Activated T-cell treated with anti-CD3 and anti-CD28 coated beads, Interleukin-2, amount 50 U/mL, for 24 hours (primary cell): Measurements from ENCODE around the gene BIN1.

Source experiments
- DNase-seq: peaks from one replicate; pipeline ENCODE4 v3.0.0-alpha.2; 2020
- H3K27ac Mint-ChIP-seq: 2 replicates; pipeline ENCODE4 v1.8.0; 2020; ENCODE audit warnings: mild to moderate bottlenecking, mixed read lengths
- H3K27me3 Mint-ChIP-seq: 2 replicates; pipeline ENCODE4 v1.8.0; 2020; ENCODE audit warnings: mixed read lengths
- H3K36me3 Mint-ChIP-seq: 2 replicates; pipeline ENCODE4 v1.8.0; 2020; ENCODE audit warnings: low read depth, mixed read lengths
- H3K4me1 Mint-ChIP-seq: 2 replicates; pipeline ENCODE4 v1.8.0; 2020; ENCODE audit warnings: low read depth, mixed read lengths
- H3K4me3 Mint-ChIP-seq: 2 replicates; pipeline ENCODE4 v1.8.0; 2020; ENCODE audit warnings: mild to moderate bottlenecking, moderate library complexity, mixed read lengths
- H3K9me3 Mint-ChIP-seq: 2 replicates; pipeline ENCODE4 v1.8.0; 2020; ENCODE audit warnings: mixed read lengths

Gene BIN1

DNA sequence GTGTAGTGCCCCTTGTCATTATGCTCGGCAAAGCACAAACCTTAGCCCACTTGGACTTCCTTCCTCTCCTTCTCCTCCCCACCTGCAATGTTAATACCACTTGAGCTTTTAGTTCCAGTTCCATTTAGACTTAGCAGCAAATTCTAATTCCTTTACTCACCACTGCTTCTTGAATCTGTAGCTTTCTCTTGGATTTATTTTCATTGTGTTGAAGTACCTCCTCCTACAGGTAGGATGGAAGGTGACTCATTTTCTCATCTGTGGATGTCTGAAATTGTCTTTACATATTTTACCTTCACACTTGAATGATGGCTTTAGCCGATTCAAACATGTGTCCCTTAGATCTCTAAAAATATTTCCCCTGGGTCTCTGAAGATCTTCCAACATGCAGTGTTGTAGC is 32.8 kb upstream of the BIN1 start:
- Mint-ChIP-seq H3K36me3 (no peaks in the 10 kb centered on the region), H3K4me1 (no peaks in the 10 kb centered on the region), H3K9me3 (no peaks in the 10 kb centered on the region), H3K27me3 (no peaks in the 10 kb centered on the region), H3K27ac (no peak overlapping the region), H3K4me3 (no peak overlapping the region)
- no peak for DNase-seq

DNA sequence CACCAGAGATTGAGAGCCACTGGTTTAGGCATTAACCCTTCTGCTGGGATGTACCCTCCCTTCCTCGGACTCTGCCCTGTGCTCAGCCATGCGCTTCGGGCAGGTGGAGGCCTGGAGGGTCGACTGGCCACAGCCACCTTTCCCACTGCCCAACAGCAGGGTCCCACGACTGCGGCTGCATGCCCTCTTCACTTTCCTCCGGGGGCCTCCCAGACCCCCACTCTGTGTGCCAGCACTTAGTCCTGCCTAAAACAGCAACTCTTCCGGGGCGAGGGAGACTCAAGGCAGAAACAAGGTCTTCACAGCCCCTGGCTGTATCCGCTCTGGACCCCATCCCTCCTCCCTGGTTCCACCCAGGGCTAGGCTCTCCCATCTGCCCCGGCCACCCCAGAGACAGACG is 31.3 kb upstream of the BIN1 start:
- Mint-ChIP-seq H3K4me1 (no peaks in the 10 kb centered on the region), H3K9me3 (no peaks in the 10 kb centered on the region), H3K4me3 (no peak overlapping the region), H3K27ac (no peak overlapping the region), H3K36me3 (no peaks in the 10 kb centered on the region), H3K27me3 (no peaks in the 10 kb centered on the region)
- DNase-seq, result no peak

DNA sequence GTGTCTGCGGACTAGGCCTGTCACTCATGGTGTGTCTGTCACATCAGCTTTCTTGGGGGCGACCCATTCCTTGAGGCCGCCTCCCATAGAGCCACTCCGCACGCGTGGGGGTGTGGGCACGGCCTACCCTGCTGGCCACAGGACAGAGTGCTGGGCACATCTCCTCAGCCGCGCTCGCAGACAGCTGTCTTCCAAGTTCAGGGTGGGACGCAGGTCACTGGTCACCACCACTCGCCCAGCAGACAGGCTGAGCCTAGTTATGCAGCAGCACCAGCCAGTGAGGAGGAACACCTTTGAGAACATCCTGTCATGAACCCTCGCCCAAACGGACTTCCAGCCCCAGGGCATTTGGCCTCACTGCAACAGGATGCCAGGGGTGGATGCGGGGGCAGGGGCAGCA is 30.8 kb upstream of the BIN1 start:
- DNase-seq, result no peak
- no peak overlapping the region for H3K4me3 Mint-ChIP-seq
- no peaks in the 10 kb centered on the region for H3K4me1 Mint-ChIP-seq
- H3K36me3 Mint-ChIP-seq, result no peaks in the 10 kb centered on the region
- no peaks in the 10 kb centered on the region for H3K27me3 Mint-ChIP-seq
- no peaks in the 10 kb centered on the region for H3K9me3 Mint-ChIP-seq
- H3K27ac Mint-ChIP-seq, result no peak overlapping the region

DNA sequence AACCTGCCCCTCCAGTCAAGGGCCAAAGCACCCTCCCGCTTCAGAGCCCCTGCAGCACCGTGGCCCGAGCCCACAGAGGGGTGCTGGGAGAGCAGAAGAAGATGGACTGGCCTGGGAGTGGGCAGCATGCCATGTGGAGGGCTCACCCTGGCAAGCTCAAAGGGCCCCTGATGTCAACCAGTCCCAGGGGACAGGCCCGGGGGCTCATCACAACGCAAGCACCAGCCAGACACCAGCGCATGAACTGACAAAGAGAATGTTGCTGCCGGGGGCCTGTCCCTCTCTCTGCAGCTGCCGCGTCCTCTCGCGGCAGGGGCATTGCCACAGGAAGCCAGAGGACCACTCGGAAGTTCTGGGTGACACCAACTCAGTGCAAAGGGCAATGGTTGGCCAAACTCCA is 30.3 kb upstream of the BIN1 start:
- H3K4me3 Mint-ChIP-seq, result no peak overlapping the region
- no peak for DNase-seq
- H3K27ac Mint-ChIP-seq, result no peak overlapping the region
- H3K27me3 Mint-ChIP-seq, result no peaks in the 10 kb centered on the region
- no peaks in the 10 kb centered on the region for H3K36me3 Mint-ChIP-seq
- no peaks in the 10 kb centered on the region for H3K4me1 Mint-ChIP-seq
- H3K9me3 Mint-ChIP-seq, result no peaks in the 10 kb centered on the region

DNA sequence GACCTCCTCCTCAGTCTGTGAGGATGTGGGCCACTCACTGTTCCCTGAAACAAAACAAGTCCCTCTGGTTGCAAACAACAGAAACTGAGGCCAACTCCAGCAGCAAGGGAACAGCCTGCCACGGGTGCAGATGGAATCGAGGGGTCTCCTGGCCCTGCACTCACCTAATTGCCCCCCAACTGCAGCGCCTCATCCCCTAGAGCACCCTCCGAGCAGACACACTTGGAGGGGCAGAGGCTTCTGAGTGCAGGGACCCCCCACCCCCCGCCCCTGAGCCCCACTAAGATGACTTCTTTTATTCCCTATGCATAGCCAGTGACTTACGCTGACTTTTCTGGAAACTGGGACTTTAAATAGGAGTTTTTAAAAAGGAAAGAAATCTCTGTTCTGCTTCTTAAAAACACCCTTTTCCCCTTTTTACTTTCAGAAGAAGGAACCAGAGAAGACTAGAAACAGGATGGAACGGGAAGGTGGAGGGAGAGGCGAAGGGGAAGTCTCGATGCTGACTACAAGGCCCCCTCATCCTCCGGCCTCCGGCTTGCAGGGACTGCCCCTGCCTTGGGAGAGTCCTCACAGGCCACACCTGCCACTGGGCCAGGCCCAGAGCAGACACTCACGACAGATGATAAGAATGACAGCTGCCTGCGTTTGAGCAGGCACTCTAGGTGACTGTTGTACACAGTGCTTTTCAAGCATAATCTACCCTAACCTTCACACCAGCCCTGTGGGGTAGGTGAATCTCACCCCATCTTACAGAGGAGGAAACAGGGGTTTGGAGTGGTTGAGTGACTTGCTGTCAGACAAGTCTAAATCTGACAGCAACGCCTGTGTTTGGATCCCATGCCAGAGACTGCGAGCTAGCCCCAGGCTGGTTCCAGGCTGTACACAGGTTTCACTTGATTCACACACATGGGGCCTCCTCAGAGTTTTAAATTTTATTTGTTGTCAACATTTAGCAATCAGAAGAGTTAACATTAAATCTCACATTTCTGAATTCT is 28.2 kb upstream of the BIN1 start:
- Mint-ChIP-seq H3K4me3 (no peak overlapping the region), H3K27me3 (no peaks in the 10 kb centered on the region), H3K36me3 (no peaks in the 10 kb centered on the region), H3K4me1 (no peaks in the 10 kb centered on the region), H3K9me3 (no peaks in the 10 kb centered on the region), H3K27ac (no peak overlapping the region)
- no peak for DNase-seq

DNA sequence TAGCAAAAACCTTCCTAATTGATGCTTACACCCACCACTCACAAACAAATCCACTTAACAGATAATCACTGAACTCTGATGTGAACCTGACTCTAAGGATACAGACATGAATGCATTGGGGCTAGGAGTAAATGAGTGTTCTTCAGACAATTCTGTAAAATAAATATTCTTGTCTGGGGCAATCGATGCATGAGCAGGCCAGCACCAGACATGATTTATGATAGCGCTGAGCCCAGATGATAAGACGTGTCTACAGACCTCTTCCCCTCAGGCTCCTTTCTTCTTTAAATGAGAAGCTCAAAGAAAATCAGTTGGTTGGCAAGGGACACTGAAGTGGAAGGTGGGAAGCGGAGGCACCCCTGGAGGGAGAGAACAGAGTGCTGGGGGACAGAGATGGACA is 27.3 kb upstream of the BIN1 start:
- no peak for DNase-seq
- H3K36me3 Mint-ChIP-seq, result no peaks in the 10 kb centered on the region
- no peaks in the 10 kb centered on the region for H3K9me3 Mint-ChIP-seq
- no peak overlapping the region for H3K4me3 Mint-ChIP-seq
- H3K27ac Mint-ChIP-seq, result no peak overlapping the region
- H3K4me1 Mint-ChIP-seq, result no peaks in the 10 kb centered on the region
- H3K27me3 Mint-ChIP-seq, result no peaks in the 10 kb centered on the region

DNA sequence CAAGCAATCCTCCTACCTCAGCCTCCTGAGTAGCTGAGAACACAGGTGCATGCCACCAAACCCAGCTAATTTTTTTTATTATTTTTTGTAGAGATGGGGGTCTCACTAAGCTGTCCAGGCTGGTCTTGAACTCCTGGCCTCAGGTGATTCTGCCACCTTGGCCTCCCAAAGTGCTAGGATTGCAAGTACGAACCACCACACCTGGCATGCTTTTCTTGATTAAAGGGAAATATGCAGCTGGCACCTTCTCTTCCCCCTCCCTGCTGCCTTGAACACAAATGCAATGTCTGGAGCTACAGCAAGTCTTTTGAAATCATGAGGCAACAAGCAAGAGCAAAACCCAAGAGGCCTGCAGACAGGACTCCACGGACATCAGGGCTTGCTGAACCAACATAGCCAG is 26.8 kb upstream of the BIN1 start:
- no peak overlapping the region for H3K4me3 Mint-ChIP-seq
- H3K27me3 Mint-ChIP-seq, result no peaks in the 10 kb centered on the region
- DNase-seq, result no peak
- H3K4me1 Mint-ChIP-seq, result no peaks in the 10 kb centered on the region
- H3K9me3 Mint-ChIP-seq, result no peaks in the 10 kb centered on the region
- no peaks in the 10 kb centered on the region for H3K36me3 Mint-ChIP-seq
- no peak overlapping the region for H3K27ac Mint-ChIP-seq

DNA sequence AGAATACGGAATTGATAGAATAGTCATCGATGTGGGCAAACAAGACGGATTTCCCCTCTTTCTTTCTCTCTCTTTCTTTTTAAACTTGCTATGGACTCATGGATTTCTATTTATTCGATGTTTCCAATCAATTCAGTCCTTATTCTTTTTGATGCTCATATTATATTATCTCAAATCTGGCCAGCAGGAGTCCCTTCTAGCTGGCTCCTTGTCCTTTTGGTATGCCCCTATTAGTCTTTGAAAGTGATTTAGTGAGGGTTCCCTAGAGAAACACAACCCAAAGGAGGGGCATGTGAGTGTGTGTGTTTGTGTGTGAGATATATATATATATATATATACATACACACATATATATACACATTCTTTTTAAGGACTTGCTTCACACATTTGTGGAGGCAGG is 23.5 kb upstream of the BIN1 start:
- Mint-ChIP-seq H3K27ac (no peak overlapping the region), H3K4me3 (no peak overlapping the region), H3K4me1 (peaks cover 2% of the 10 kb centered on the region), H3K36me3 (no peaks in the 10 kb centered on the region), H3K27me3 (peaks cover 4% of the 10 kb centered on the region), H3K9me3 (no peaks in the 10 kb centered on the region)
- no peak for DNase-seq

DNA sequence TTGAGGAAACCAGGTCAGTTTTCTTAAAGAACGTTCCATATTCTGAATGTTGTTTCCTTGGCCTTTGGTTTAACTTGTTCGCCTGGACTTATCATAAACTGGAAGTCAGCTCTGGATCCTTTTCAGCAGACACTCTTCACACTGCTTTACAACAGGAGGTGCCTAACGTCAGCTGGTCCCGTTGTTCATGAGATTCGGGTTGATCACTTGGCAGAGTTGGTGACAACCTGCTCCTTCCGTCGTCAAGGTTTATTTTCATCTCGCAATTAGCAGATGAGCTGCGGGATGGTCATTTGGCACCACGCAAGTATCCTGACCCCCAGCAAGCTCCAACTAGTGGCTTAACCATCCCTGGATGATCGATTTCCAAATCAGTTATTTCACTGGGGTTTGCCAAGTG is 23.0 kb upstream of the BIN1 start:
- no peak overlapping the region for H3K27ac Mint-ChIP-seq
- H3K9me3 Mint-ChIP-seq, result no peaks in the 10 kb centered on the region
- H3K4me3 Mint-ChIP-seq, result no peak overlapping the region
- H3K27me3 Mint-ChIP-seq, result peaks cover 4% of the 10 kb centered on the region
- H3K4me1 Mint-ChIP-seq, result peaks cover 2% of the 10 kb centered on the region
- no peak for DNase-seq
- no peaks in the 10 kb centered on the region for H3K36me3 Mint-ChIP-seq

DNA sequence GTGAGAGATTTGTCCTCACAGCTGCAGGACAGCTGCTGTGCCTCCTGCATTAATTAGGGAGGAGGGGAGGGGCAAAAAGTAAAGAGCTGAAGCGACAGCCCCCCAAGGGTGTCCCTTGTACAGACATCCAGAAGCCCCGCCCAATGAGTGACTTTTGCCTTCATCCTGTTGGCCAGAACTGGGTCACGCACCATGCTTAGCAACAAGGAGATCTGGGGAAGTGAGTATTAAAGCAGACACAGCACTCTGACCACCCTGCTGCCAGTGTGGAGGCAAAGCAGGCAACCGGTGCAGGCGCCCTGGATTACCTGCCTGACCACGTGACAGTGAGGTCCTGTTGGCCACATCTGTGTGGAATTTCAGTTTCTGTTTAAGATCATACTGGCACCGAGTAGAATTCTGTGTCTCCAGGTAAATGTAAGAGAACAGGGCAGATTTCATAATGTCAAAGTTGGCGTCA is 21.5 kb upstream of the BIN1 start:
- Mint-ChIP-seq H3K27me3 (peaks cover 4% of the 10 kb centered on the region), H3K4me1 (peaks cover 2% of the 10 kb centered on the region), H3K36me3 (no peaks in the 10 kb centered on the region), H3K4me3 (no peak overlapping the region), H3K27ac (no peak overlapping the region), H3K9me3 (no peaks in the 10 kb centered on the region)
- no peak for DNase-seq

DNA sequence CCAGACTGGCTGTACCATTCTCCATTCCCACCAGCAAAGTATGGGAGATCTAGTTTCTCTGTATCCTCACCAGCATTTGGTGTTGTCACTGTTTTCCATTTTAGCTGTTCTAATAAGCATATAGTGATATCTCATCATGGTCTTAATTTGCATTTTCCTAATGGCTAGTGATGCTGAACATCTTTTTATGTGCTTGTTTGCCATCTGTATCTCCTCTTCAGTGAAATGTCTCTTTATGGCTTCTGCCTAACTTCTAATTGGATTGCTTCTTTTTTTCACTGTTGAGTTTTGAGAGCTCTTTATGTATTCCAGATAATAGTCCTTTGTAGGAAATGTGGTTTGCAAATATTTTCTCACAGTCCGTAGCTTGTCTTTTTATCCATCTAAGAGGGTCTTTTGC is 18.9 kb upstream of the BIN1 start:
- Mint-ChIP-seq H3K36me3 (no peaks in the 10 kb centered on the region), H3K4me3 (no peak overlapping the region), H3K9me3 (no peaks in the 10 kb centered on the region), H3K27ac (no peak overlapping the region), H3K27me3 (peaks cover 4% of the 10 kb centered on the region), H3K4me1 (peaks cover 2% of the 10 kb centered on the region)
- DNase-seq, result no peak

DNA sequence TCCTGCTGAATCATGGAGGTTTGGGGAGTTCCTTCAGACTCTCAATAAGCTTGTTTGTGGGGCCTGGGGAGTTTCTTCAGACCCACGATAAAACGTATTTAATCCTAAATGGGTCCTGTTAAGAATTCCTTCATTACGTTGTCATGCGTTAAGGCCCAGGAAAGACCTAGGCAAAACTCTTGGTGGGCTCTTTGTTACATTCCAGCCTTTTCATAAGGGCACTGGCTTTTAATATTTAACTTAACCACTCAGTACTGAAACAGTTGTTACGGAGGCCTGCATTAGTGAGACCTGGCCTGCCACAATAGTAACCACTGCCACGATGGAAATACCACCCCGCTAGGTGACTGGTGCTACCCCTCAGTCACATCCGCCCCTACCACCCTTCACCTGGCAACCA is 17.5 kb upstream of the BIN1 start:
- Mint-ChIP-seq H3K27me3 (peaks cover 4% of the 10 kb centered on the region), H3K27ac (no peak overlapping the region), H3K9me3 (no peaks in the 10 kb centered on the region), H3K36me3 (no peaks in the 10 kb centered on the region), H3K4me1 (peaks cover 2% of the 10 kb centered on the region), H3K4me3 (no peak overlapping the region)
- DNase-seq, result no peak

DNA sequence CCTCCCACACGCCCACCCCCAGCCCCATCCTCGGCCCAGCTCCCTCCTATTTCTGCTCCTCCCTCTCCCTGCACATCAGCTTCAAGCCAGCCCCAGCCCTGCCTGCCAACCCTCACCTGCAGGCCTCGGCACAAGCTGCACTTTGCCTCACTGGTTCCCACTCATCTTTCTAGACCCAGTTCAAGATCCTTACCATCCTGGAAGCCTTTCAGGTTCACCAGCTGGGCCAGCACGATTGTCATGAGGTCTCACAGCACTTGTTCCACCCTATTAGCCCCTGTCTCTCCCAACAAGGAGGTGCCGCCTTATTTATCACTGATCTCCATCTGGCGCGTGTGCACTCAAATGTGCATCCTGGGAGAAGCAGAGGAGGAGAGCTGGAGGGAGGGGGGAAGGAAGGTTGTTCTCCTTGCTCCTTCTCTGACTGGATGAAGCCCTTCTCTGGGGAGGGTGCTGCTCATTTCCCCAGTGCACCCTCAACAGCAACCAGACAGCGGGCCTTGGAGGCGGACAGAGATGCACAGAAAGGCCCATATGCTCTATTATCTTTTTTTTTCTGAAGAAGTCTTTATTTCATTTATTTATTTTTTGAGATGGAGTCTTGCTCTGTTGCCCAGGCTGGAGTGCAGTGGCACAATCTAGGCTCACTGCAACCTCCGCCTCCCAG is 15.5 kb upstream of the BIN1 start:
- Mint-ChIP-seq H3K4me1 (no peaks in the 10 kb centered on the region), H3K27ac (no peak overlapping the region), H3K9me3 (no peaks in the 10 kb centered on the region), H3K4me3 (no peak overlapping the region), H3K27me3 (no peaks in the 10 kb centered on the region), H3K36me3 (no peaks in the 10 kb centered on the region)
- DNase-seq, result no peak

DNA sequence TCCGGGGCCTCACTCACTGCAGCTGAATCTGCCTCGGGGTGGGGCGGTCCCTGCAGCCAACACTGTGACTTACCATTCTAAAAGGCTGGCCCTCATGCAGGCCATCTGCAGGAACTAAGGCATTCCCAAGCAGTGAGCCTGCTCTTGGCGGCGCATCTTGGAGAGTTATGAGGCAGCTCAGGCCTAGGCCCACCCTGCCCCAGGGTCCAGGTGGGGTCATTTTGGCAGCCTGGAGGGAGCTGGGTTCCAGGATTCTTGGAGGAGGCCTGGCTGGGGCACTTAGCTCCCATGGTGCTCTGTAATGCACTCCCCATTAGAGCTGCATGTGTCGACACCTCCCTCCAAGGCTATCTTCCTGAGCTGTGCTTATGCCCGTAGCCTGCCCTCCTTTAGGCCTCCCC is 14.8 kb upstream of the BIN1 start:
- Mint-ChIP-seq H3K36me3 (no peaks in the 10 kb centered on the region), H3K27me3 (no peaks in the 10 kb centered on the region), H3K4me3 (no peak overlapping the region), H3K27ac (no peak overlapping the region), H3K9me3 (no peaks in the 10 kb centered on the region), H3K4me1 (no peaks in the 10 kb centered on the region)
- no peak for DNase-seq

DNA sequence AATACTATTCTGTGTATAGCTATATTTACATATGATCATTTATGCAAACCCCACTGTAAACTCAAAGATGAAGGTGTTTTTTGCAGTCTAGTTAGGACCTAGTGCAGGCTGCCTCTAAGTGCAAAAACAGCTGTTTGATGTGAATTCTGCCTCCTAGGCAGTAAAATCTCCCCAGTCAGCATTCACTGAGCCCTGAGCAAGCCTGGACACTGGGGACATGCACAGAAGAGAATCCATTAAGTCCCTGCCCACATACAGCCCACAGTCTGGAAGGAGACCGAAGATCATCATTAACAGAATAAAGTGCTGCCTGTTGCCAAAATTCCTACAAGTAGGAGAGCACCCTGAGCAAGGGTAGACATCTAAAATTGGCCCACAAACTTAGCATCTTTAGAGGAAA is 14.4 kb upstream of the BIN1 start:
- Mint-ChIP-seq H3K27ac (no peak overlapping the region), H3K27me3 (no peaks in the 10 kb centered on the region)

More for the DNA sequence above, 14.4 kb upstream of the BIN1 start:
- no peaks in the 10 kb centered on the region for H3K9me3 Mint-ChIP-seq
- H3K4me1 Mint-ChIP-seq, result no peaks in the 10 kb centered on the region
- no peak overlapping the region for H3K4me3 Mint-ChIP-seq
- no peaks in the 10 kb centered on the region for H3K36me3 Mint-ChIP-seq
- DNase-seq, result no peak
